Nucleus accumbens (tissue), 56 donors: Measurements from ENCODE around the gene FANCC.

ENCODE experiments used
- DNase-seq, 56 donors: peaks; one replicate each; lab custom pipeline; 2025; lab: John Stamatoyannopoulos, UW

The FANCC gene

DNA sequence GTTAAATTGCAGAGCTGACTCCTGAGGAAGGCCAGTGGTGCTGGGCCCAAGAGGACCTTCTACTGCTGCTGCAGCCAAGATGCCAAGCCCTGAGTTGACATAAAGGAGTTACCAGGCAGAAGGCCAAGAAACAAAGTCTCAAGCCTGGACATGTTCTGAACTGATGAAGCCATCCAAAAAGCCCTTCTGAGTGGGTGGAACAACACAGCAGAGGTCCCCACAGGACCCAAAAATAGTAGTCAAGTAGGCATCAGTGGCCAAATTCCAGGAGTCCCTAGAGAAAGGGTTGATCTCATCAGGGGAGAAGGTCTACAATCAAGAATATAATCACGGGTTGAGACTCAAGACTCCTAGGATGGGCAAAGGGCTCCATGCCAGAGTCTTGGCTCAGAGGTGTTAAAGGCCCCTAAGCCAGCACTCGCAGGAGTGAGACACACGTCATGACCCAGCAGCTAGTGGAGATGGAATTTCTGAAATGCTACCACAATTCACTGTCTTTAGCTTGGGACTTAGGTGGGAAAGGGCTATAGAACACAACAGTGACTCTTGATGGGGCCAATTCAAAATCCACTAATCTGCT is 119.7 kb downstream of the FANCC start:
- DNase-seq, result no peak

GRCh38 chr9:95193480-95193879 is 124.0 kb downstream of the FANCC start:
- DNase-seq, result no peak

GRCh38 chr9:95193067-95193466 is 124.4 kb downstream of the FANCC start:
- no peak for DNase-seq

DNA sequence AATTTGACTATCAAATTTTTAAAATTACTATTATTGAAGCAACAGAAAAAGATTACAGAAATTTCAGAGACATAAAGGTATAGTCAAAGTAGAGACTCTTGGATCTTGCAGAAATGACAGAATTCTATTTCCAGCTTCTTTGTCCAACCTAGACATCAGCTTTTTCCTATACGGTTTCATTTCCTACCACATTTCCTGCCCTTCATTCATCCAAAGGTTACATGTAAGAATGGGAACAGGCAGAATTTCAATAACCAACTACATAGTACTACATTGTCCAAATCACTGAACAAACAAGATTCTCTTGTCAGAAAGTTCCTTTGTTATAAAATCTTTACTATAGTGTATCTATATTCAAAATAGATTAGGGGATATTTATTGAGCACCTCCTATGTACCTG is 124.9 kb downstream of the FANCC start:
- no peak for DNase-seq

DNA sequence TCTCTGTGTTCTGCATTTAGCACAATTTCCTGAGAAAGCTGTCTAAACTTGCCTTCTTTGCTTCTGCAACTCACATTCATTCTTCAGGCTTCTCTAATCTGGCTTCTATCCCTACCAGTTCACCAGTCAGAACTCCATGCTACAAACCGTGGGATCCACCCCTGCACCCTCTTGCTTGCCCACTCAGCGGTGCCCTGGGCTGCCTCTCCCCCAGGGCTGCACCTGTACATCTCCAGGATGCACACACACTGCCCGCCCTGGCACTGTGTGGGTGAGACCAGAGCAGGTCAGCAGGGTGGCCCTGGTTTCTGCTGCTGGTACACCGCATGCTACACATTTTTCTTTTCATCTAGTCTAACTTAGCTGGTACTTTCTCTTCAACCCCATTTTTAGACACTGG is 127.1 kb downstream of the FANCC start:
- no peak for DNase-seq

GRCh38 chr9:95189251-95190098 is 128.0 kb downstream of the FANCC start:
- no peak for DNase-seq

- DNase-seq, result no peak
Observed at GRCh38 chr9:95188459-95188858, 129.1 kb downstream of the FANCC start.

- DNase-seq, result no peak
Observed at GRCh38 chr9:95185956-95186355, 131.6 kb downstream of the FANCC start.

DNA sequence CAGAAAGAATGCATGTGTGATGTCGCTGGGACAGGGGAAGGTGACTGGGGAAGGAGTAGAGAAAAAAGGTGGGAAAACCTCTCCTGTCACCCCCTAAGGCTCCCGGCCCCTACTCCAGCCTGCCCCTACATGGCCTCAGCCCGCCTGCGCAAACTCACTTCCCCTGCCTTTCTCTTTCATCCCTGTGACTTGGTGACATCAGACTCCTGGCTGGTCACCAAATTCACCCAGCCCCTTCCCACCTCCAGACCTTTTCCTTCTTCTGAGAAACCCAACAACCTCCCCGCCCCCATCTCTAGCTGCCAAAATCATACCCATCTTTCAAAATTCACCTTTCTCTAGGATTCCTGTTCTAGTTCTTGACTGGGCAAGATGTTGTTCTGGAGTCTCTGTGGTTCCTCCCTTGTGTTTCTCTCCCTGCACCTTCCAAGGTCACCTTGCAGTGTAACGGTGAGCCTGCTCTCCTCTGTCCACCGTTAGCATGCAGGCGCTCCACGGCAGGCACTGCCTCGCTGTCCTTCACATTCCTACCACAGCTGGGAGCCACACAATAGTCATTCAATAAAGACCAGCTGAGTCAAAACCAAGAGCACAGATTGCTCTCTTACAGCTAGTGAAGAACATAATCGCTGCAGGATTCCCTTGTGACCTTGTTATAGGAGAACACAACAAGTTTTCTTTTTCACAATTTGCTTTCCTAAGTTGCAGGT is 134.5 kb downstream of the FANCC start:
- no peak for DNase-seq

DNA sequence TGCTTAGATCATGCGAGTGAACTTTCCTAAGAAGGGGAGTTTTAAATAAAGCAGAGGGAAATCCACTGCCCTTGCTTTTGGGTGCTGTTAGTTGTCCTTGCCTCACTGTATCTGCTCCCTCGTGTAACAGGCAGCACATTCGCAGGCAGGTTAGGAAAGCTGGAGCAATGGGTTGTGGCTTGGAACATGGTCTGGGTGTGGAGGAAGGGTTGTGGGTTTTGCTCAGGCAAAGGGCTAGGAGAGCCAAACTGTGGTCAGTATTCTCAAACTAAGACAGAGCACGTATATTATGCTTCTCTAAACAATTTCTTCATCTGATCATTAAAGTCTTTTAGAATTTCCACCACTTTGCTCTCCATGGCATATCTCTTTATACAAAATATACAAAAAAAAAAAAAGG is 135.7 kb downstream of the FANCC start:
- DNase-seq, result no peak

DNA sequence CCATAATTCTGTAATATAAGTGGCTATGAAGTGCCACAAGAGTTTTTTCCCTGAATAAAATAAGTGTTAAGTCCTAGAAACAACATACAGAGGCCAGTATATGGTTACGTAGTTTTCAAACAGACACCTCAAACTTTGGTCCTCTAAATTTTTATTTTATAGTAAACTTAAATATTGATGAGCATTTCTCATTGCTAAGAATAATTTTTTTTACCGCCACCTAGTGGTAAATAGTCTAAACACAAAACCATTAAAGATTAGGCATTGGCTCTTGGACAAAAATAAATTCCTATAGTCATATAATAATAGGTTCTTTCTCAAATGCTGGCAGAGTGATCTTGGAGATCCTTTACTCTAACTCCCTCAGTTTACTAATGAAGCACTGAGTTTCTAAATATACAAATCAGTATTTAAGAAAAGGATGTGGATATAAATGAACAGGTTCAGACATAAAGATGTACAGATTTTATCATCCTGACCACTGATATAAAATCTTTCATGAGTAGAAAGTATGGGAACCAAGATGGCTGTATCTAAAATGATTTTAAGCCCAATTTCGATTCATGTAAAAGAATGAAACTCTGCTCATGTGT is 136.2 kb downstream of the FANCC start:
- no peak for DNase-seq

DNA sequence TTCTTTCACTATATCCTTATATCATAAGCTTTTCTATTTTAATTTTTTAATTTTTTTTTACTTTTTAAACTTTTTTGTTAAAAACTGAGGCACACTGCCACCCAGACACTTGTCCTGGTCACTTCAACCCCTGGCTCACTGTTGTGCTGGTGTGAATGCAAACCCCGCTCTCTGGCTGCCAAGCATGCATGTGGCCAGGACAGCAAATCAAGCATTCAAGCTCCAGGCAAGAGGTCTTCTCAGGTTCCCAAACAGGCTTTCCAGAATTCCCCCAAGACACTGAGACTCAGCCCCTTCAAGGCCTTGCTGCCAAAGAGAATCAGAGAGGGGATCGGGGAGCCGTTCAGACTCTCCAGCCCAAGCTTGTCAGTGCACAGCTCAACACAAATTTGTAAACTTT is 139.9 kb downstream of the FANCC start:
- peak in 2 of 56 donors; percentile 6 to 9 for DNase-seq

- DNase-seq, result no peak
Observed at GRCh38 chr9:95176755-95177319, 140.7 kb downstream of the FANCC start.

- DNase-seq, result no peak
Observed at GRCh38 chr9:95175523-95175922, 142.0 kb downstream of the FANCC start.

- no peak for DNase-seq
Observed at GRCh38 chr9:95174038-95174437, 143.5 kb downstream of the FANCC start.

GRCh38 chr9:95171596-95171995 is 145.9 kb downstream of the FANCC start:
- DNase-seq, result no peak

DNA sequence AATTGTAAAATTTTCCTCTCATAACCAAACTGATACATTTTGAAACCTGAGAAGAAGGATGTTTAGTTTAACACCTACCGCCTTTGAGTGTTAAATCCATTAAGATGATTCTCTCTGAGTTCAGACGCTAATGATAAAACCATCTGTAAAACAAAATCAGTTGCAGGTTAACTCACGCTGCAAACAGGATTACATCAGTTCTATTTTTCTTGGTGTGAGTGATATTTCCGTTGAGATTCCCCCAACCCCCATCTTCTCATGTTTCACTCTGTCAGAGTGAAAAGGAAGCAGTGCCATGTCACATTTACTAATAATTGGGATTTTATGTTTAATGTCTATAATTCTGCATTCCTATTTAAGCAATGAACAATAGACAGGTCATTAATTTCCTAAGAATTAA is 146.5 kb downstream of the FANCC start:
- no peak for DNase-seq

GRCh38 chr9:95167998-95168397 is 149.5 kb downstream of the FANCC start:
- DNase-seq, result no peak

- DNase-seq, result no peak
Observed at GRCh38 chr9:95165004-95165403, 152.5 kb downstream of the FANCC start.

DNA sequence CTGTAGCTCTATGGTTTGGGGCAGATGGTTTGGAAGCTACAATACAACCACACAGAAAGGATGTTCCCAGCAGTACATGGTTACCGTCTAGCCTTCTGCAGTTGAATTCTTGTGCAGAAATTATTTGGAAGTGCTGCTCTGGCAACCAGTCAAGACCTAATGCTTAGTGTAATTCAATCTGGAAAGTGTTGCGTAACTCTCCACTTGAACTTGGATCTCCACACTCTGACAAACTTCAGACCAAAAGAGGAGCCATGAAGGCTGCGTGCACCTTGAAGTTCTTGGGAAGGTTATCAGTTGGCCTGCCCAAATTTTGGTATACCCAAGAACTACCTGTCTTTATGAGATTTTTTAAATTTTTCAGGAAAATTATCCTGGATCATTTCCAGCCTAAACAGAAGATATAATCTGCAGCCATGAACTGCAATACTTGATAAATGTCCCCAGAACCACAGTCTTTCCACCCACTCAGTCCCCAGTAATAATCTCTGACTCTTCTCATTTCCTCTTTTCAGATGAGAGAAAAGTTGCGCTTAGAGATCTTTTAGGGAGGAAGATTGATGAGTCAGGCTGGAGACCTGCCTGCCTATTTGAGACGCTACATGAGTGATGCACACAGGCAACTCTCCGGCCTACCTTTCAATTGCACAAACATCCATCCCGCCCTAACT is 159.9 kb downstream of the FANCC start:
- no peak for DNase-seq
